K562 (cell line): ENCODE measurements around the gene RPS6KA4. TPM values are rescaled to one million over a fixed set of nuclear protein-coding genes. Genes with fewer than 3 reads are reported as not detected.

ENCODE experiments used
- ARID2 ChIP-seq: fragments of 450-650 bp; IDR thresholded peaks from 2 replicates; pipeline ENCODE4 v1.6.1; 2017; ENCODE audit warnings: antibody characterized with exemption, mild to moderate bottlenecking
- CBX1 ChIP-seq: sonication (generic); IDR thresholded peaks from 2 replicates; pipeline ENCODE4 v1.6.1; 2016; ENCODE audit warnings: antibody characterized with exemption, low read depth, mild to moderate bottlenecking
- CCAR2 ChIP-seq: fragments of 200-400 bp; formaldehyde crosslinking; IDR thresholded peaks from 2 replicates; pipeline ENCODE4 v1.6.1; 2017; ENCODE audit warnings: mild to moderate bottlenecking, low read depth, low read length
- CGGBP1 ChIP-seq: fragments of 250-450 bp; sonication (Bioruptor Pico); IDR thresholded peaks from 2 replicates; pipeline ENCODE4 v1.9.0; 2021; ENCODE audit warnings: mild to moderate bottlenecking
- CREM ChIP-seq: IDR thresholded peaks from 2 replicates; pipeline ENCODE4 v1.6.1; 2014; ENCODE audit warnings: antibody characterized with exemption, low read depth
- ELF1 ChIP-seq: fragments of 200-800 bp; sonication (Bioruptor generic); IDR thresholded peaks from 2 replicates; pipeline ENCODE4 v1.6.1; 2016; ENCODE audit warnings: missing genetic modification characterization, missing compliant biosample characterization
- GABPB1 ChIP-seq: sonication (generic); formaldehyde crosslinking; IDR thresholded peaks from 2 replicates; pipeline ENCODE4 v1.8.0; 2022; ENCODE audit warnings: mild to moderate bottlenecking, missing genetic modification reagents
- GATAD2A ChIP-seq: fragments of 450-650 bp; IDR thresholded peaks from 2 replicates; pipeline ENCODE4 v1.6.1; 2017
- GATAD2B ChIP-seq: fragments of 450-650 bp; IDR thresholded peaks from 2 replicates; pipeline ENCODE4 v1.6.1; 2017; ENCODE audit warnings: mild to moderate bottlenecking, borderline replicate concordance
- KAT7 ChIP-seq: sonication (generic); formaldehyde crosslinking; IDR thresholded peaks from 2 replicates; pipeline ENCODE4 v1.8.0; 2022; ENCODE audit warnings: missing genetic modification reagents, mild to moderate bottlenecking, borderline replicate concordance
- KLF13 ChIP-seq: fragments of 450-650 bp; IDR thresholded peaks from 2 replicates; pipeline ENCODE4 v1.6.1; 2016; ENCODE audit warnings: missing genetic modification characterization, low read depth, mild to moderate bottlenecking, missing compliant biosample characterization, moderate library complexity, borderline replicate concordance
- MAFG ChIP-seq: fragments of 450-650 bp; conservative IDR thresholded peaks from 2 replicates; pipeline ENCODE4 v1.6.1; 2016; ENCODE audit warnings: missing genetic modification characterization, missing compliant biosample characterization
- MTA3 ChIP-seq: fragments of 450-650 bp; formaldehyde crosslinking; IDR thresholded peaks from 2 replicates; pipeline ENCODE4 v1.6.1; 2017; ENCODE audit warnings: mild to moderate bottlenecking, borderline replicate concordance
- MYNN ChIP-seq, 2 experiments: sonication (generic); formaldehyde crosslinking in 1 of 2; IDR thresholded peaks; 2 replicates each; pipeline versions ENCODE4 v1.5.0 to v1.6.1; 2016 to 2020; ENCODE audit warnings: antibody characterized with exemption in 1 of 2, missing genetic modification reagents in 1 of 2
- NBN ChIP-seq: fragments of 450-650 bp; IDR thresholded peaks from 2 replicates; pipeline ENCODE4 v1.6.1; 2016; ENCODE audit warnings: low read depth, mild to moderate bottlenecking
- NEUROD1 ChIP-seq: fragments of 150-350 bp; IDR thresholded peaks from 2 replicates; pipeline ENCODE4 v1.6.1; 2014; ENCODE audit warnings: borderline replicate concordance, low read length, low read depth; ENCODE audit not compliant: partially characterized antibody
- NFATC3 ChIP-seq: fragments of 450-650 bp; IDR thresholded peaks from 2 replicates; pipeline ENCODE4 v1.6.1; 2017; ENCODE audit warnings: mild to moderate bottlenecking
- NFE2 ChIP-seq: IDR thresholded peaks from 2 replicates; pipeline ENCODE4 v1.6.1; 2014; ENCODE audit warnings: antibody characterized with exemption, low read depth
- NFIC ChIP-seq: fragments of 450-650 bp; IDR thresholded peaks from 2 replicates; pipeline ENCODE4 v1.6.1; 2017; ENCODE audit warnings: mild to moderate bottlenecking, inconsistent platforms
- NRF1 ChIP-seq, 2 experiments: fragments of 450-650 bp; IDR thresholded peaks in 1 of 2; conservative IDR thresholded peaks in 1 of 2; 2 replicates each; pipeline ENCODE4 v1.6.1; 2014; ENCODE audit warnings: mild to moderate bottlenecking in 2 of 2
- POLR2B ChIP-seq: fragments of 450-650 bp; IDR thresholded peaks from 2 replicates; pipeline ENCODE4 v1.6.1; 2018; ENCODE audit warnings: low read depth; ENCODE audit not compliant: partially characterized antibody
- SMARCC2 ChIP-seq: fragments of 450-650 bp; IDR thresholded peaks from 2 replicates; pipeline ENCODE4 v1.6.1; 2017; ENCODE audit warnings: antibody characterized with exemption, moderate library complexity, mild to moderate bottlenecking, low read depth
- SMC3 ChIP-seq: conservative IDR thresholded peaks from 2 replicates; pipeline ENCODE4 v1.6.1; 2011; ENCODE audit warnings: low read depth, low read length, improper control_type of control experiment; ENCODE audit not compliant: insufficient read depth
- TOE1 ChIP-seq, 2 experiments: fragments of 450-650 bp in 1 of 2; sonication (generic) in 1 of 2; formaldehyde crosslinking in 1 of 2; IDR thresholded peaks; 2 replicates each; pipeline versions ENCODE4 v1.7.1 to v1.8.0; 2016 to 2022; ENCODE audit warnings: borderline replicate concordance in 2 of 2, mild to moderate bottlenecking in 2 of 2, antibody characterized with exemption in 1 of 2, inconsistent platforms in 1 of 2, low read depth in 1 of 2, missing genetic modification reagents in 1 of 2, moderate library complexity in 1 of 2
- ZNF511 ChIP-seq: sonication (generic); formaldehyde crosslinking; IDR thresholded peaks from 2 replicates; pipeline ENCODE4 v1.8.0; 2022; ENCODE audit warnings: mild to moderate bottlenecking, missing genetic modification reagents
- ZNF766 ChIP-seq: fragments of 200-800 bp; sonication (Bioruptor generic); conservative IDR thresholded peaks from 2 replicates; pipeline ENCODE4 v1.6.1; 2016; ENCODE audit warnings: missing genetic modification characterization, missing compliant biosample characterization
- ZNF778 ChIP-seq: fragments of 450-650 bp; formaldehyde crosslinking; IDR thresholded peaks from 2 replicates; pipeline ENCODE4 v1.4.0; 2020; ENCODE audit warnings: mild to moderate bottlenecking, moderate library complexity
- polyA plus RNA-seq, 8 experiments: library from polyadenylated mRNA; depleted of rRNA in 4 of 8; stranded (reverse) in 5 of 8; unstranded in 3 of 8; fragments of >200 nt; fragmentation: Nextera tagmentation in 2 of 8; fragmentation: Illumina TruSeq in 1 of 8; extraction: Ambion mirVana in 2 of 8; extraction: Trizol in 1 of 8; gene quantifications; 2 replicates each; pipeline versions ENCODE4 v1.2.1 to v1.2.3, GENCODE V29; 2011 to 2014; ENCODE audit warnings: inconsistent platforms in 1 of 8, missing spikeins in 1 of 8
- total RNA-seq, 7 experiments: library from RNA; depleted of rRNA in 6 of 7; stranded (reverse); fragments of >200 nt in 6 of 7; fragmentation: Illumina TruSeq in 2 of 7; extraction: Trizol in 2 of 7; gene quantifications; 2 replicates each; pipeline versions ENCODE4 v1.2.1 to v1.2.3, GENCODE V29; 2011 to 2021; ENCODE audit warnings: low replicate concordance in 1 of 7
- TF ChIP-seq, protein P1 (sequence below): fragments of 450-650 bp; IDR thresholded peaks from 2 replicates; pipeline ENCODE4 v1.6.1; 2016

Gene RPS6KA4
- total and polyA plus RNA-seq, 9 of the 15 experiments (the other 6 are each of a cell fraction or from before 2014, with no cell fraction given): 0.15 to 23.8 (median 9.8) TPM

DNA sequence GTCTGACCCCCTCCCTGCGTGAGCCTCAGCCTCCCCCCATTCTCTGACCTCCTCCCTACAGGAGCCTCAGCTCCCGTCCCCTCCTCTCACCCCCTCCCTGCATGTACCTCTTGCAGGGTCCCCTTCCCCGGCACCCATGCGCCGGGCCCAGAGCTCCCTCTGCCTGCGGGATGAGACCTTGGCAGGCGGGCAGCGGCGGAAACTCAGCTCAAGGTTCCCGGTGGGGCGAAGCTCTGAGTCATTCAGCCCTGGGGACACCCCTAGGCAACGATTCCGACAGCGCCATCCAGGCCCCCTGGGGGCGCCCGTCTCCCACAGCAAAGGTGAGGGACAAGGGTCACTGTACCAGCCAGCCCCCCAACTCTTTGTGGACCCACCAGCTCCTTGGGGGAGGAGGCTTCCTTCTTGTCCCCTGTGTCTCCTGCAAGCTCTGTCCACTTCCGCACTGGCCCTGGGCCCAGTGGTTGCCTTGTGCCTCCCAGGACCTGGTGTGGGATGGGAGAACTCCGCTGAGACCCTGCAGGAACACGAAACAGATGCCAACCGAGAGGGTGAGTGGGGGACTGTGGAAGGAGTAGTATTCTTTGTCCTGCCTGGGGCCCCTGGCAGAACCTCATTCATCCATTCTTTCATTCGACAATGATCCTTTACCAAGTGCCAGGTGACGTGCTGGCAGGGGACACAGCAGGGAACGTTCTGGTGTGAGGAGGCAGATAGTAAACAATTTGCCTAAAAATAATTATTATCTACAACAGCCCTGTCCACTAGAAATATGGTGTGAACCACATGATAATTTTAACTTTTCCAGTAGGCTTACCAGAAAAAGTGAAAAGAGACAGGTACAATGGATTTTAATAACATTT is 3.7 kb upstream of the RPS6KA4 start (continued):
- TF ChIP-seq CGGBP1 (no peak), CCAR2 (no peak), ZNF778 (no peak), NRF1 (conservative IDR thresholded peaks at IDR 0.05 in 1 of 2, IDR thresholded peaks at IDR 0.05 in 1 of 2) (peak; percentile 60 to 71), TOE1 (IDR thresholded peaks at IDR 0.05; ENCODE audit: borderline replicate concordance) (peak; percentile 62; the same call in 1 of the 2 replicates), TOE1 (CRISPR knock-in tag; IDR thresholded peaks at IDR 0.05; ENCODE audit: borderline replicate concordance, low read depth) (no peak), KLF13 (tag) (0 out of 2 replicates have a peak, but pooled peaks have one; percentile 9), ZNF766 (no peak), SMARCC2 (peak; percentile 81; the same call in 1 of the 2 replicates), CBX1 (peak; percentile 58; the same call in 1 of the 2 replicates), GABPB1 (CRISPR knock-in tag) (no peak; the same call in 1 of the 2 replicates), GATAD2B (no peak; the same call in none of the 2 replicates), MAFG (tag) (0 out of 2 replicates have a peak, but pooled peaks have one; percentile 17), ZNF511 (CRISPR knock-in tag) (peak; percentile 73; the same call in 1 of the 2 replicates), POLR2B (peak; percentile 47), SMC3 (peak; percentile 79), MTA3 (peak; percentile 94), NBN (peak; percentile 63), NFIC (peak; percentile 78), GATAD2A (peak; percentile 96; the same call in 1 of the 2 replicates), NFE2 (peak; percentile 84), MYNN (IDR thresholded peaks at IDR 0.05) (peak; percentile 66; the same call in 1 of the 2 replicates), MYNN (CRISPR knock-in tag; IDR thresholded peaks at IDR 0.05) (no peak), KAT7 (CRISPR knock-in tag) (peak; percentile 26; the same call in 1 of the 2 replicates), ELF1 (peak; percentile 83), NFATC3 (no peak), CREM (peak; percentile 59), NEUROD1 (peak; percentile 46), ARID2 (peak; percentile 68; the same call in 1 of the 2 replicates)
- TF ChIP-seq, protein P1, sequence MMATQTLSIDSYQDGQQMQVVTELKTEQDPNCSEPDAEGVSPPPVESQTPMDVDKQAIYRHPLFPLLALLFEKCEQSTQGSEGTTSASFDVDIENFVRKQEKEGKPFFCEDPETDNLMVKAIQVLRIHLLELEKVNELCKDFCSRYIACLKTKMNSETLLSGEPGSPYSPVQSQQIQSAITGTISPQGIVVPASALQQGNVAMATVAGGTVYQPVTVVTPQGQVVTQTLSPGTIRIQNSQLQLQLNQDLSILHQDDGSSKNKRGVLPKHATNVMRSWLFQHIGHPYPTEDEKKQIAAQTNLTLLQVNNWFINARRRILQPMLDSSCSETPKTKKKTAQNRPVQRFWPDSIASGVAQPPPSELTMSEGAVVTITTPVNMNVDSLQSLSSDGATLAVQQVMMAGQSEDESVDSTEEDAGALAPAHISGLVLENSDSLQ: peak; percentile 42; the same call in 1 of the 2 replicates
